Liver (tissue), 3 donors: ENCODE results near the gene FBN2.

Source experiments
- ATF3 ChIP-seq: IDR thresholded peaks from 2 replicates; pipeline ENCODE4 v1.6.1; 2016; ENCODE audit warnings: antibody characterized with exemption
- CTCF ChIP-seq: fragments of 150-350 bp; IDR thresholded peaks from 2 replicates; pipeline ENCODE4 v1.5.1; 2017; ENCODE audit warnings: improper control_type of control experiment, low read depth, low read length; ENCODE audit not compliant: missing input control
- EGR1 ChIP-seq, 2 donors: IDR thresholded peaks; 2 replicates each; pipeline ENCODE4 v1.6.1; 2016 to 2018; ENCODE audit warnings: antibody characterized with exemption in 2 of 2, low read depth in 2 of 2
- FOXA1 ChIP-seq: IDR thresholded peaks from 2 replicates; pipeline ENCODE4 v1.6.1; 2016; ENCODE audit warnings: antibody characterized with exemption
- HNF4G ChIP-seq: IDR thresholded peaks from 2 replicates; pipeline ENCODE4 v1.6.1; 2016; ENCODE audit warnings: antibody characterized with exemption
- JUND ChIP-seq, 2 donors: IDR thresholded peaks; 2 replicates each; pipeline ENCODE4 v1.6.1; 2016; ENCODE audit warnings: antibody characterized with exemption in 2 of 2
- MAX ChIP-seq: IDR thresholded peaks from 2 replicates; pipeline ENCODE4 v1.6.1; 2016; ENCODE audit warnings: antibody characterized with exemption
- RAD21 ChIP-seq, 2 donors: IDR thresholded peaks; 2 replicates each; pipeline ENCODE4 v1.6.1; 2016; ENCODE audit warnings: antibody characterized with exemption in 2 of 2, mild to moderate bottlenecking in 2 of 2
- REST ChIP-seq: IDR thresholded peaks from 2 replicates; pipeline ENCODE4 v1.6.1; 2016; ENCODE audit warnings: antibody characterized with exemption, mild to moderate bottlenecking
- SP1 ChIP-seq: IDR thresholded peaks from 2 replicates; pipeline ENCODE4 v1.6.1; 2018; ENCODE audit warnings: antibody characterized with exemption, mild to moderate bottlenecking
- TAF1 ChIP-seq: conservative IDR thresholded peaks from 2 replicates; pipeline ENCODE4 v1.6.1; 2016; ENCODE audit warnings: antibody characterized with exemption, mild to moderate bottlenecking
- ZBTB33 ChIP-seq: IDR thresholded peaks from 2 replicates; pipeline ENCODE4 v1.6.1; 2016; ENCODE audit warnings: antibody characterized with exemption
- donor health status: healthy.
- donor health status: healthy.

GRCh38 chr5:128236334-128236733 lies 301.7 kb downstream of the FBN2 start:
- no peak for TF ChIP-seq EGR1 (IDR thresholded peaks at IDR 0.05; ENCODE audit: low read depth in 2 of 2)
- no peak for TF ChIP-seq CTCF
- no peak for TF ChIP-seq FOXA1
- TF ChIP-seq RAD21 (IDR thresholded peaks at IDR 0.05), result no peak
- TF ChIP-seq TAF1, result no peak
- no peak for TF ChIP-seq ZBTB33
- no peak for TF ChIP-seq JUND (IDR thresholded peaks at IDR 0.05)
- no peak for TF ChIP-seq MAX
- TF ChIP-seq SP1, result no peak
- no peak for TF ChIP-seq REST
- TF ChIP-seq HNF4G, result no peak
- no peak for TF ChIP-seq ATF3
